HCT116 (cell line): ENCODE results near the gene PODNL1.

Source experiments
- EZH2 ChIP-seq: fragments of 200-600 bp; sonication (generic); IDR thresholded peaks from 2 replicates; pipeline ENCODE4 v1.6.1; 2017; ENCODE audit warnings: antibody characterized with exemption, mixed run types
- JUND ChIP-seq: IDR thresholded peaks from 2 replicates; pipeline ENCODE4 v1.6.1; 2012
- POLR2A ChIP-seq: IDR thresholded peaks from 2 replicates; pipeline ENCODE4 v1.7.0; 2011; ENCODE audit warnings: borderline replicate concordance; ENCODE audit not compliant: insufficient read depth, insufficient read length; ENCODE audit errors: extremely low read depth
- POLR2AphosphoS5 ChIP-seq: IDR thresholded peaks from 2 replicates; pipeline ENCODE4 v1.6.1; 2011; ENCODE audit warnings: mild to moderate bottlenecking, low read depth, low read length, moderate library complexity
- RAD21 ChIP-seq: IDR thresholded peaks from 2 replicates; pipeline ENCODE4 v1.6.1; 2012; ENCODE audit warnings: low read depth, mild to moderate bottlenecking
- SIN3A ChIP-seq: IDR thresholded peaks from 2 replicates; pipeline ENCODE4 v1.6.1; 2012; ENCODE audit warnings: low read depth
- TCF7L2 ChIP-seq: IDR thresholded peaks from 2 replicates; pipeline ENCODE4 v1.7.0; 2011; ENCODE audit warnings: borderline replicate concordance, inconsistent platforms; ENCODE audit not compliant: insufficient read depth, insufficient read length; ENCODE audit errors: extremely low read depth
- YY1 ChIP-seq: IDR thresholded peaks from 2 replicates; pipeline ENCODE4 v1.6.1; 2011; ENCODE audit warnings: low read length, low read depth, moderate library complexity, mild to moderate bottlenecking; ENCODE audit not compliant: insufficient replicate concordance; ENCODE audit errors: extremely low read depth
- ZFX ChIP-seq: fragments of 450-650 bp; IDR thresholded peaks from 2 replicates; pipeline ENCODE4 v1.6.1; 2017
- ZNF274 ChIP-seq: fragments of 200-500 bp; sonication (Bioruptor generic); IDR thresholded peaks from 2 replicates; pipeline ENCODE4 v1.6.1; 2014; ENCODE audit warnings: mild to moderate bottlenecking, low read depth, low read length, inconsistent platforms
- TF ChIP-seq, protein P1 (sequence below), 3 experiments: fragments of 200-600 bp in 1 of 3; sonication (generic) in 1 of 3; IDR thresholded peaks in 2 of 3; conservative IDR thresholded peaks in 1 of 3; 2 replicates each; pipeline ENCODE4 v1.5.1; 2012 to 2017; ENCODE audit warnings: low read depth in 2 of 3, low read length in 2 of 3, antibody characterized with exemption in 1 of 3, borderline replicate concordance in 1 of 3, control low read depth in 1 of 3, mild to moderate bottlenecking in 1 of 3, mixed read lengths in 1 of 3, mixed run types in 1 of 3, moderate library complexity in 1 of 3; ENCODE audit not compliant: insufficient read depth in 1 of 3
- TF ChIP-seq, protein P2 (sequence below): IDR thresholded peaks from 2 replicates; pipeline ENCODE4 v1.6.1; 2012; ENCODE audit warnings: low read depth

DNA sequence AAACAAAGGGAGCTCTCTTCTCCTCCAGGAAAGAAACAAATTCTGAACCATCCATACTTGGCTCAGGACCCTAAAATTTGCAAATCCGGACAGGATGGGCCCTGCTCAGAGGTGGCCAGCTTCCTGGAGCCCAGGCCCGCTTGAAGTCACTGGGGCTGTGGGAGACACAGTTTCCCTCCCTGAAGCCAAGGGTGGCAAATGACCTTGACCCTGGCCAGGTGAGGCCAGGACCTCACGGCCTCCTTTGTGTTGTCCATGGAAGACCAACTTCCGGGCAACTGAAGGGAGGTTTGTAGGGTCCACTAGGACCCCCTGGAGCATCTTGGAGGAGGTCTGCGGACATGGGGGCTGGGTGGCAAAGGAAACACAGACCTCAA lies 55.8 kb downstream of the PODNL1 start:
- TF ChIP-seq POLR2AphosphoS5: no peak
- TF ChIP-seq, protein P1, sequence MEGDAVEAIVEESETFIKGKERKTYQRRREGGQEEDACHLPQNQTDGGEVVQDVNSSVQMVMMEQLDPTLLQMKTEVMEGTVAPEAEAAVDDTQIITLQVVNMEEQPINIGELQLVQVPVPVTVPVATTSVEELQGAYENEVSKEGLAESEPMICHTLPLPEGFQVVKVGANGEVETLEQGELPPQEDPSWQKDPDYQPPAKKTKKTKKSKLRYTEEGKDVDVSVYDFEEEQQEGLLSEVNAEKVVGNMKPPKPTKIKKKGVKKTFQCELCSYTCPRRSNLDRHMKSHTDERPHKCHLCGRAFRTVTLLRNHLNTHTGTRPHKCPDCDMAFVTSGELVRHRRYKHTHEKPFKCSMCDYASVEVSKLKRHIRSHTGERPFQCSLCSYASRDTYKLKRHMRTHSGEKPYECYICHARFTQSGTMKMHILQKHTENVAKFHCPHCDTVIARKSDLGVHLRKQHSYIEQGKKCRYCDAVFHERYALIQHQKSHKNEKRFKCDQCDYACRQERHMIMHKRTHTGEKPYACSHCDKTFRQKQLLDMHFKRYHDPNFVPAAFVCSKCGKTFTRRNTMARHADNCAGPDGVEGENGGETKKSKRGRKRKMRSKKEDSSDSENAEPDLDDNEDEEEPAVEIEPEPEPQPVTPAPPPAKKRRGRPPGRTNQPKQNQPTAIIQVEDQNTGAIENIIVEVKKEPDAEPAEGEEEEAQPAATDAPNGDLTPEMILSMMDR (IDR thresholded peaks at IDR 0.05 in 2 of 3, conservative IDR thresholded peaks at IDR 0.05 in 1 of 3; ENCODE audit: borderline replicate concordance in 1 of 3, insufficient read depth in 1 of 3, low read depth in 2 of 3, low read length in 2 of 3): no peak
- TF ChIP-seq JUND: no peak
- no peak for TF ChIP-seq POLR2A
- TF ChIP-seq, protein P2, sequence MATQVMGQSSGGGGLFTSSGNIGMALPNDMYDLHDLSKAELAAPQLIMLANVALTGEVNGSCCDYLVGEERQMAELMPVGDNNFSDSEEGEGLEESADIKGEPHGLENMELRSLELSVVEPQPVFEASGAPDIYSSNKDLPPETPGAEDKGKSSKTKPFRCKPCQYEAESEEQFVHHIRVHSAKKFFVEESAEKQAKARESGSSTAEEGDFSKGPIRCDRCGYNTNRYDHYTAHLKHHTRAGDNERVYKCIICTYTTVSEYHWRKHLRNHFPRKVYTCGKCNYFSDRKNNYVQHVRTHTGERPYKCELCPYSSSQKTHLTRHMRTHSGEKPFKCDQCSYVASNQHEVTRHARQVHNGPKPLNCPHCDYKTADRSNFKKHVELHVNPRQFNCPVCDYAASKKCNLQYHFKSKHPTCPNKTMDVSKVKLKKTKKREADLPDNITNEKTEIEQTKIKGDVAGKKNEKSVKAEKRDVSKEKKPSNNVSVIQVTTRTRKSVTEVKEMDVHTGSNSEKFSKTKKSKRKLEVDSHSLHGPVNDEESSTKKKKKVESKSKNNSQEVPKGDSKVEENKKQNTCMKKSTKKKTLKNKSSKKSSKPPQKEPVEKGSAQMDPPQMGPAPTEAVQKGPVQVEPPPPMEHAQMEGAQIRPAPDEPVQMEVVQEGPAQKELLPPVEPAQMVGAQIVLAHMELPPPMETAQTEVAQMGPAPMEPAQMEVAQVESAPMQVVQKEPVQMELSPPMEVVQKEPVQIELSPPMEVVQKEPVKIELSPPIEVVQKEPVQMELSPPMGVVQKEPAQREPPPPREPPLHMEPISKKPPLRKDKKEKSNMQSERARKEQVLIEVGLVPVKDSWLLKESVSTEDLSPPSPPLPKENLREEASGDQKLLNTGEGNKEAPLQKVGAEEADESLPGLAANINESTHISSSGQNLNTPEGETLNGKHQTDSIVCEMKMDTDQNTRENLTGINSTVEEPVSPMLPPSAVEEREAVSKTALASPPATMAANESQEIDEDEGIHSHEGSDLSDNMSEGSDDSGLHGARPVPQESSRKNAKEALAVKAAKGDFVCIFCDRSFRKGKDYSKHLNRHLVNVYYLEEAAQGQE: no peak
- no peak for TF ChIP-seq EZH2
- no peak for TF ChIP-seq YY1
- no peak for TF ChIP-seq SIN3A
- TF ChIP-seq TCF7L2: no peak
- TF ChIP-seq RAD21: no peak
- TF ChIP-seq ZNF274: no peak
- no peak for TF ChIP-seq ZFX
